Kidney capillary endothelial cell (primary cell): ENCODE results near the gene NAA20.

Experiments
- DNase-seq: peaks from one replicate; pipeline ENCODE4 v3.0.0-alpha.2; 2018; ENCODE audit warnings: low spot score

The NAA20 gene

GRCh38 chr20:20019123-20019522 is 2.0 kb downstream of the NAA20 start:
- no peak for DNase-seq

GRCh38 chr20:20020908-20021307 is 3.7 kb downstream of the NAA20 start:
- no peak for DNase-seq

GRCh38 chr20:20021835-20022234 is 4.7 kb downstream of the NAA20 start:
- DNase-seq, result no peak

- DNase-seq, result no peak
Measured at GRCh38 chr20:20022498-20022897, 5.3 kb downstream of the NAA20 start.

GRCh38 chr20:20023395-20023794 is 6.2 kb downstream of the NAA20 start:
- DNase-seq, result no peak

- no peak for DNase-seq
Measured at GRCh38 chr20:20024942-20025341, 7.8 kb downstream of the NAA20 start.

- DNase-seq, result no peak
Measured at GRCh38 chr20:20027284-20027683, 10.1 kb downstream of the NAA20 start.

- no peak for DNase-seq
Measured at GRCh38 chr20:20031790-20032189, 14.6 kb downstream of the NAA20 start.

GRCh38 chr20:20034486-20034885 is 17.3 kb downstream of the NAA20 start:
- no peak for DNase-seq

- no peak for DNase-seq
Measured at GRCh38 chr20:20036756-20037155, 19.6 kb downstream of the NAA20 start.

GRCh38 chr20:20037960-20038359 is 20.8 kb downstream of the NAA20 start:
- DNase-seq, result peak; percentile 22

- DNase-seq, result no peak
Measured at GRCh38 chr20:20038586-20038985, 21.4 kb downstream of the NAA20 start.

GRCh38 chr20:20039752-20040387 is 22.7 kb downstream of the NAA20 start:
- DNase-seq, result no peak

GRCh38 chr20:20051767-20052073 is 34.6 kb downstream of the NAA20 start:
- peak; percentile 10 for DNase-seq

- DNase-seq, result peak; percentile 97
Measured at GRCh38 chr20:20052074-20052970, 35.2 kb downstream of the NAA20 start, which contains the start of the genes CFAP61 and CRNKL1. Gene CFAP61, plus strand, starts transcription at chr20:20052532. Its CDS starts 4,122 bp downstream, at chr20:20056654. Gene CRNKL1, minus strand, starts transcription at chr20:20052466. Its CDS starts 124 bp downstream, at chr20:20052342.

- DNase-seq, result no peak
Measured at GRCh38 chr20:20060234-20060998, 43.3 kb downstream of the NAA20 start.

GRCh38 chr20:20063941-20064702 is 47.0 kb downstream of the NAA20 start:
- no peak for DNase-seq

- no peak for DNase-seq
Measured at GRCh38 chr20:20065361-20065760, 48.2 kb downstream of the NAA20 start.

GRCh38 chr20:20070871-20071726 is 53.9 kb downstream of the NAA20 start:
- peak; percentile 20 for DNase-seq

GRCh38 chr20:20073801-20074371 is 56.7 kb downstream of the NAA20 start:
- no peak for DNase-seq

GRCh38 chr20:20075032-20075431 is 57.9 kb downstream of the NAA20 start:
- DNase-seq, result no peak
